Small intestine (tissue), 16 donors: ENCODE measurements around the gene CMTM3. TPM values are rescaled to one million over a fixed set of nuclear protein-coding genes. Genes with fewer than 3 reads are reported as not detected.

Experiments
- DNase-seq, 2 donors: peaks; one replicate each; pipeline versions ENCODE4 v3.0.0 to v3.0.0-alpha.2; 2013
- FAIRE-seq: peaks from 2 replicates; lab custom pipeline; 2012; peaks lifted over from hg19 to GRCh38; lab: Jason Lieb, UNC
- H3K27ac ChIP-seq, 3 donors: one replicate each; pipeline ENCODE4 v1.5.1; 2013; ENCODE audit warnings: low read length in 2 of 3, mild to moderate bottlenecking in 2 of 3, control low read depth in 1 of 3, inconsistent platforms in 1 of 3, low read depth in 1 of 3, moderate library complexity in 1 of 3
- H3K27me3 ChIP-seq, 3 donors: one replicate each; pipeline ENCODE4 v1.6.1; 2013; ENCODE audit warnings: low read length in 3 of 3, inconsistent platforms in 1 of 3; ENCODE audit not compliant: control insufficient read depth in 3 of 3, insufficient read depth in 3 of 3
- H3K36me3 ChIP-seq, 3 donors: one replicate each; pipeline ENCODE4 v1.6.1; 2013; ENCODE audit warnings: low read length in 3 of 3, inconsistent platforms in 1 of 3, low read depth in 1 of 3, mild to moderate bottlenecking in 1 of 3, moderate library complexity in 1 of 3; ENCODE audit not compliant: control insufficient read depth in 3 of 3, insufficient read depth in 2 of 3
- H3K4me1 ChIP-seq, 3 donors: one replicate each; pipeline ENCODE4 v1.6.1; 2013; ENCODE audit warnings: low read length in 2 of 3, inconsistent platforms in 1 of 3, low read depth in 1 of 3, mild to moderate bottlenecking in 1 of 3, moderate library complexity in 1 of 3; ENCODE audit not compliant: control insufficient read depth in 3 of 3, insufficient read depth in 2 of 3
- H3K4me3 ChIP-seq, 3 donors: one replicate each; pipeline ENCODE4 v1.5.1; 2013; ENCODE audit warnings: low read length in 3 of 3, control low read depth in 1 of 3, inconsistent platforms in 1 of 3, low read depth in 1 of 3, mild to moderate bottlenecking in 1 of 3, moderate library complexity in 1 of 3
- H3K9me3 ChIP-seq, 2 donors: one replicate each; pipeline ENCODE4 v1.6.1; 2013; ENCODE audit warnings: low read depth in 1 of 2, low read length in 1 of 2; ENCODE audit not compliant: control insufficient read depth in 2 of 2, insufficient read depth in 1 of 2
- WGBS, 3 donors: extraction: QIAGEN DNeasy Blood & Tissue Kit; methylation state at CpG; one replicate each; pipeline ENCODE4 v1.1.7; 2013; 5-methylcytosine and 5-hydroxymethylcytosine counted together
- long read RNA-seq, 10 donors: transcript quantifications; one replicate each; lab custom pipeline, GENCODE V29; 2026
- polyA plus RNA-seq, 4 donors: library from polyadenylated mRNA; stranded (reverse) in 3 of 4; unstranded in 1 of 4; fragments of 200-250 nt in 3 of 4; fragments of 120-200 nt in 1 of 4; gene quantifications; one replicate each; pipeline versions ENCODE4 v1.2.1 to v1.2.3, GENCODE V29; 2013
- donor health status: healthy with polysubstance abuse.
- donor health status: control.
- donor health status: control.
- donor health status: Bipolar disorder and iron deficiency.
- donor health status: healthy.

Gene CMTM3, protein sequence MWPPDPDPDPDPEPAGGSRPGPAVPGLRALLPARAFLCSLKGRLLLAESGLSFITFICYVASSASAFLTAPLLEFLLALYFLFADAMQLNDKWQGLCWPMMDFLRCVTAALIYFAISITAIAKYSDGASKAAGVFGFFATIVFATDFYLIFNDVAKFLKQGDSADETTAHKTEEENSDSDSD
- polyA plus RNA-seq = 10 to 100 TPM in 2 of 4 donors, 1 to 10 TPM in 2; 2.2 to 14.7 (median 11.0) TPM
- long read RNA-seq, donor 1 = 0 reads
- long read RNA-seq, donor 2, partial matches to known transcripts = 24 of 27 reads
- long read RNA-seq, donor 2, other reads (novel, unspliced or antisense) = 0 of 27 reads
- long read RNA-seq, donor 3, partial matches to known transcripts = 8 of 11 reads
- long read RNA-seq, donor 3, other reads (novel, unspliced or antisense) = 0 of 11 reads
- long read RNA-seq, donor 4, partial matches to known transcripts = 0 of 1 reads
- long read RNA-seq, donor 4, other reads (novel, unspliced or antisense) = 0 of 1 reads
- long read RNA-seq, donor 5, partial matches to known transcripts = 0 of 1 reads
- long read RNA-seq, donor 5, other reads (novel, unspliced or antisense) = 0 of 1 reads
- long read RNA-seq, donor 6, partial matches to known transcripts = 0 of 4 reads
- long read RNA-seq, donor 6, other reads (novel, unspliced or antisense) = 0 of 4 reads
- long read RNA-seq, donor 7, transcript CMTM3-214 (5 exons, 1,934 nt) = major isoform, 25 of 26 reads
- long read RNA-seq, donor 7, partial matches to known transcripts = 0 of 26 reads
- long read RNA-seq, donor 7, other reads (novel, unspliced or antisense) = 0 of 26 reads
- long read RNA-seq, donor 8, partial matches to known transcripts = 0 of 4 reads
- long read RNA-seq, donor 8, other reads (novel, unspliced or antisense) = 0 of 4 reads
- long read RNA-seq, donor 9, partial matches to known transcripts = 0 of 2 reads
- long read RNA-seq, donor 9, other reads (novel, unspliced or antisense) = 0 of 2 reads
- long read RNA-seq, donor 10, transcript CMTM3-214 (5 exons, 1,934 nt) = major isoform, 17 of 18 reads
- long read RNA-seq, donor 10, partial matches to known transcripts = 0 of 18 reads
- long read RNA-seq, donor 10, other reads (novel, unspliced or antisense) = 0 of 18 reads

DNA sequence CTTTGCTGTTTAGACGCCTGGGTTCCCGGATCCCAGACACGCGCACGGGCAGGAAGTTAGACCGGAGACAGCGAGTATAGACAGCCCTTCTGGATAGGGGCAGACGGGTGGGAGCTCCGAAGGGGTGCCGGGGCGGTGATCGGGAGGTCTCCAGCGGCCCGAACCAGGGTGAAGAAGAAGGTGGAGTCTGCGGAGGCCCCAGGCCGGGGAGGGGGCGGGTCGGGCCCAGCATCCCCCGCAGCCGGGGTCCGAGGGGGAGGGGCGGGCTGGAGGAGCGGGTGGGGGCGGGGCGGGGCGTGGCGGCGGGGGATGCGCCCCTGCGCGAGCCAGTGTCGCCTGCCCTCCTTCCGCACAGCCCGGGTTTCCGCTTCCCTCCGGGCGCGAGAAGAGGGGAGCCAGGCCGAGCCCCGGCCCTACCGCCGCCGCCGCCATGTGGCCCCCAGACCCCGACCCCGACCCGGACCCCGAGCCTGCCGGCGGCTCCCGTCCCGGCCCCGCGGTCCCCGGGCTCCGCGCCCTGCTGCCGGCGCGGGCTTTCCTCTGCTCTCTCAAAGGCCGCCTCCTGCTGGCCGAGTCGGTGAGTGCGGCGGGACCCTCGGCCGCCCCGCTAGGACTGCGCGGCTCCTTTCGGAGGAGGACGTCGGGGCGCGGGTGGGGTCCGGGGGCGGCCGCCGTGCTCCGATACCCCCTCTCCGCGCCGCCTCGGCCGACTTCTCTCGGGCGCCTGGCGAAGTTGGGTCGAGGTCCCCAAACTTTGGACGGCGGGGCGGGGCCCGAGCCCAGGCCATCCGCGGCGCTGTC lies at the start of gene CMTM3:
Gene CMTM3, plus strand, starts transcription at position 329 of the 801 bp plus-strand sequence. Its CDS starts 102 bp downstream, at position 431.
- 0 to 1% (median 1%) methylated on average over 57 to 96 of the region's 96 CpGs for WGBS, 3 donors
- H3K4me3 ChIP-seq = peak within 1 kb of the TSS; percentile 59 to 73 (median 71)
- H3K36me3 ChIP-seq = peaks cover 0 to 30% (median 0%) of the 10 kb centered on the region in 3 donors
- FAIRE-seq (no peak), DNase-seq (peak; percentile 29 to 82)
- peaks cover 0 to 17% (median 0%) of the 10 kb centered on the region in 3 donors for H3K4me1 ChIP-seq
- peaks cover 0 to 10% of the 10 kb centered on the region in 2 donors for H3K9me3 ChIP-seq
- H3K27me3 ChIP-seq = peaks cover 0 to 14% (median 0%) of the 10 kb centered on the region in 3 donors
- peak within 1 kb of the TSS; percentile 67 to 83 (median 77) for H3K27ac ChIP-seq

- 78 to 96% (median 79%) methylated on average over 1 of the region's 1 CpG for WGBS, 3 donors
- H3K36me3 ChIP-seq = peaks cover 2 to 10% (median 7%) of the 10 kb centered on the region in 3 donors
- no peak overlapping the region for H3K4me3 ChIP-seq
- peak overlapping the region in 1 of 3 donors; percentile 27 for H3K27ac ChIP-seq
- no peak for DNase-seq
- H3K27me3 ChIP-seq = no peaks in the 10 kb centered on the region
- no peaks in the 10 kb centered on the region for H3K9me3 ChIP-seq
- peaks cover 0 to 4% (median 2%) of the 10 kb centered on the region in 3 donors for H3K4me1 ChIP-seq
- FAIRE-seq = no peak
These were observed 44.4 kb upstream of the CMTM3 start for GRCh38 chr16:66560107-66560506.

DNA sequence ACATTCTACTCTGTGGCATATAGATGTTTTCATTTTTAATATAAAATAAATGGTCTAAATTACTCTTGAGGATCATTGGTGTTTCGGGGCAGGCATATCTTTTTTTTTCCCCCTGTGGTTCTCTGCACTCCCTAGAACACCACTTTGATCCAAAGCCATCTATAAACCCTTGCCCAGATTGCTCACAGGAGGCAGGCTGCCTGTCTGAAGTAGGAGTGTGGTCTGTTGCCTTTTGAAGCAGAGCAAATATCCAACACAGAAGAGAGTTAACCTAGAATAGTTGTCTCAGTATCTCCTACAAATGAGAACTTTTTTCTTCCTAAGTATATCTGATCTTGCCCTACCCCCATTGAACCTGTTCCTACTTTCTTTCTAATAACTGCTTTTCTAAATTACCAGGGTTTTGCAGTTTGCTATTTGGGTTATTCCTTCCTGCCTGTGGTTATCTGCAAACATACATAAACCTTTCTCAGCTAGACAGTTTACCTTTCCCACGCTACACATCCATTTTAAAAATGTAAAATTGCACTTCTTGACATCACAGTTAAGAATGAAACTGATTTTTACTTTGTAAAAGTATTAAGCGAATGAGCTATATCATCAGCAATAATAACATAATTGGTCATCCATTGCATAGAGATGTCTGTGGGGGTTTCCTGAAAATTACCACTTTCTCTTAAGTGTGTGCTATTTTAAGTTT lies 43.0 kb upstream of the CMTM3 start:
- H3K36me3 ChIP-seq = peaks cover 2 to 16% (median 10%) of the 10 kb centered on the region in 3 donors
- no peaks in the 10 kb centered on the region for H3K27me3 ChIP-seq
- H3K4me1 ChIP-seq = no peaks in the 10 kb centered on the region
- FAIRE-seq (no peak), DNase-seq (peak in 1 of 2 donors; percentile 33)
- no peak overlapping the region for H3K4me3 ChIP-seq
- WGBS, 3 donors = 66 to 90% (median 82%) methylated on average over 3 of the region's 3 CpGs
- H3K27ac ChIP-seq = no peak overlapping the region
- no peaks in the 10 kb centered on the region for H3K9me3 ChIP-seq

GRCh38 chr16:66562409-66562808 lies 42.1 kb upstream of the CMTM3 start:
- H3K36me3 ChIP-seq = peaks cover 5 to 17% (median 10%) of the 10 kb centered on the region in 3 donors
- no peak overlapping the region for H3K27ac ChIP-seq

DNA sequence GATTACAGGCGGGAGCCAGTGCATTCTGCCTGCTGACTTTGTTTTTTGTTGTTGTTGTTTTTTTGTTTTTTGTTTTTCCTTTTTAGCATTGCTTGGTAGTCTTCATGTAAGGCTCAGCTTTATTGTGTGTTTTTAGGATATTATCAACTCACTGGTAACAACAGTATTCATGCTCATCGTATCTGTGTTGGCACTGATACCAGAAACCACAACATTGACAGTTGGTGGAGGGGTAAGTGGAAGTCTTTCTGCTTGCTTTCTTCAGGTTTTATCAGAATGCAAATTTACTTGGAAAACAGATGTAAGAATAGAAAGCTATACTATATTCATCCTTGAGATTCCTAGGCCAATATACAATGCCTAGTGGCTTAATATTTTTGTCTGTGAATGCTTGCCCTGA lies 41.5 kb upstream of the CMTM3 start:
- Histone ChIP-seq H3K4me1 (no peaks in the 10 kb centered on the region), H3K27me3 (no peaks in the 10 kb centered on the region), H3K4me3 (no peak overlapping the region), H3K9me3 (no peaks in the 10 kb centered on the region), H3K36me3 (peaks cover 5 to 17% (median 10%) of the 10 kb centered on the region in 3 donors), H3K27ac (no peak overlapping the region)
- no peak for DNase-seq
- 86 to 88% (median 87%) methylated on average over 2 of the region's 2 CpGs for WGBS, 3 donors
- FAIRE-seq = no peak

More at GRCh38 chr16:66562409-66562808, 42.1 kb upstream of the CMTM3 start:
- H3K4me1 ChIP-seq = no peaks in the 10 kb centered on the region
- no peaks in the 10 kb centered on the region for H3K27me3 ChIP-seq
- FAIRE-seq = no peak
- no peaks in the 10 kb centered on the region for H3K9me3 ChIP-seq
- no peak overlapping the region for H3K4me3 ChIP-seq
- 72 to 81% (median 75%) methylated on average over 1 of the region's 1 CpG for WGBS, 3 donors
- no peak for DNase-seq

GRCh38 chr16:66563574-66564334 lies 40.8 kb upstream of the CMTM3 start:
- 89 to 92% (median 89%) methylated on average over 2 of the region's 2 CpGs for WGBS, 3 donors
- Histone ChIP-seq H3K36me3 (peaks cover 5 to 17% (median 9%) of the 10 kb centered on the region in 3 donors), H3K27me3 (no peaks in the 10 kb centered on the region), H3K27ac (no peak overlapping the region), H3K4me1 (no peaks in the 10 kb centered on the region), H3K4me3 (no peak overlapping the region), H3K9me3 (no peaks in the 10 kb centered on the region)
- FAIRE-seq (no peak), DNase-seq (no peak)
